T-helper 1 cell treated with Interleukin-12 subunit alpha and Interleukin-12 subunit beta and Interleukin-4 antibody, amounts not matched to agents 30 μg/mL and 1 μg/mL, for 36 hours (primary cell): ENCODE measurements around the gene ADAMTSL4.

Experiments
- H3K27ac Mint-ChIP-seq: one replicate; pipeline ENCODE4 v1.8.0; 2021; ENCODE audit warnings: mild to moderate bottlenecking, mixed read lengths
- H3K27me3 Mint-ChIP-seq: one replicate; pipeline ENCODE4 v1.8.0; 2021; ENCODE audit warnings: low read depth, mixed read lengths
- H3K36me3 Mint-ChIP-seq: one replicate; pipeline ENCODE4 v1.8.0; 2021; ENCODE audit warnings: low read depth, mixed read lengths
- H3K4me1 Mint-ChIP-seq: one replicate; pipeline ENCODE4 v1.8.0; 2021; ENCODE audit warnings: low read depth, mixed read lengths
- H3K4me3 Mint-ChIP-seq: one replicate; pipeline ENCODE4 v1.8.0; 2021; ENCODE audit warnings: mild to moderate bottlenecking, moderate library complexity, mixed read lengths
- H3K9me3 Mint-ChIP-seq: one replicate; pipeline ENCODE4 v1.8.0; 2021; ENCODE audit warnings: mixed read lengths

Gene ADAMTSL4

DNA sequence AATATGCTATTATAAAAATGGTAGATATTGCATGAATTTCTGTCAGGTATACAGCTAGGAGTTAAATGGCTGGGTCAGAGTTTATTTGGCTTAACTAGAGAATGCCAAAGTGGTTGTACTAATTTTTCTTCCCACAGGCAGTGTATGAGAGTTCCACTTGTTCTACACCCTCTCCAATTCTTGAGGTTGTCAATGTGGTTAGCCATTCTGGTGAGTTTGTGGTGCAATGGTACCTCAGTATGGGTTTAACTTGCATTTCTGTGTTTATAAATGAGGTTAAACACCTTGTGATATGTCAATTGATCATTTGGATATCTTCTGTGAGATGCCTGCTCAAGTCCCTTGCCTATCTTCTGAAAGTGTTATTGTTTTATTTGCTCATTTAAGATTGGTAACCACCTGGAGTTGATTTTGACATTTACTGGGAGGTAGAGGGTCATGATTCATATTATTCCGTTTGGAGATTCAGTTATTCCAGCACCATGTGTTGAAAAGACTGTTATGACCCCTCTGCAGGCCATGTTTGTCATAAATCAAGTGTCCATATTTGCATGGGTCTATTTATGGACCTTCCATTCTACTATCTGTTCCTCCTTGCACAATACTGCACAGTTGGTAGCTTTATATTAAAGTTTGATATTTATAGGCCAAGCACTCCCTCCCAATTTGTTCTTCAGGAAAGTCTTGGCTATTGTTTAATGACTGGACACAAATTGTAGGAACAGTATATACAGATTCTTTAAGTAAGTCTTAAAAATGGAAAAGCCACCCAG, 27.8 kb upstream of the ADAMTSL4 start:
- peaks cover 3% of the 10 kb centered on the region for H3K27me3 Mint-ChIP-seq
- peaks cover 9% of the 10 kb centered on the region for H3K4me1 Mint-ChIP-seq
- H3K9me3 Mint-ChIP-seq, result no peaks in the 10 kb centered on the region
- no peaks in the 10 kb centered on the region for H3K36me3 Mint-ChIP-seq
- H3K4me3 Mint-ChIP-seq, result no peak overlapping the region
- no peak overlapping the region for H3K27ac Mint-ChIP-seq

DNA sequence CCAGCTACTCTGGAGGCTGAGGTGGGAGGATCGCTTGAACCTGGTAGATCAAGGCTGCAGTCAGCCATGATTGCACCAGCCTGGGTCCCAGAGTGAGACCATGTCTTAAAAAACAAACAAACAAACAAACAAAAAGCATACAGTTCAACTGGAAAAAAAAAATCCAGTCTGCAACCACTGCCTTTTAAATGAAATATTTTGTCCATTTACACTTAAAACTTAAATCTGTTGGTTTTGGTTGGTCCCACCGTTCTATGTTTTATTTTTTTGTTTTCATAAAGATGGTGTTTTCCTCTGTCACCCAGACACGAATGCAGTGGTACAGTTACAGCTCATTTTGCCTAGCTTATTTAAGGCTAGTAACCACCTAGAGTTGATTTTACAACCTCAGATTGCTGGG, 23.9 kb upstream of the ADAMTSL4 start:
- H3K27ac Mint-ChIP-seq, result no peak overlapping the region
- peaks cover 4% of the 10 kb centered on the region for H3K4me1 Mint-ChIP-seq
- H3K36me3 Mint-ChIP-seq, result no peaks in the 10 kb centered on the region
- no peak overlapping the region for H3K4me3 Mint-ChIP-seq
- H3K27me3 Mint-ChIP-seq, result peaks cover 3% of the 10 kb centered on the region
- H3K9me3 Mint-ChIP-seq, result no peaks in the 10 kb centered on the region

DNA sequence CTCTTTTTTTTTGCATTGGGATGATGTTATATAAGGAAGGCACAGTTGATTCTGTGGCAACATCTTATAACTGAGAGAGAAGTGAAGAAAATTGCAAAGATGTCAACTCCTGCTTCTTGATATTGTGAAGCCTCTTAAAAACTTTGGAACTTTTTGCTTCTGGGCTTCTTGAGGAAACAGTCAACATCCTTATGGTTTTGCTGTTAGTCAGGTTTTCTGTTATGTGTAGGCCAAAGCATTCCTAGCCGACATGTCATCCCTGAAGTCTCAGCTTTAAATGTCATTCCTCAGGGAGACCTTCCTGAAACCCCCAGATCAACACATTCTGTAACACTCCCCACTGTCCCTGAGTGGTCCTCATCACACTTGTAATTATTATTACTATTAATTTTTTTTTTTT, 21.0 kb upstream of the ADAMTSL4 start:
- no peak overlapping the region for H3K27ac Mint-ChIP-seq
- H3K4me3 Mint-ChIP-seq, result no peak overlapping the region
- H3K36me3 Mint-ChIP-seq, result no peaks in the 10 kb centered on the region
- H3K9me3 Mint-ChIP-seq, result no peaks in the 10 kb centered on the region
- peaks cover 3% of the 10 kb centered on the region for H3K27me3 Mint-ChIP-seq
- H3K4me1 Mint-ChIP-seq, result peaks cover 4% of the 10 kb centered on the region

DNA sequence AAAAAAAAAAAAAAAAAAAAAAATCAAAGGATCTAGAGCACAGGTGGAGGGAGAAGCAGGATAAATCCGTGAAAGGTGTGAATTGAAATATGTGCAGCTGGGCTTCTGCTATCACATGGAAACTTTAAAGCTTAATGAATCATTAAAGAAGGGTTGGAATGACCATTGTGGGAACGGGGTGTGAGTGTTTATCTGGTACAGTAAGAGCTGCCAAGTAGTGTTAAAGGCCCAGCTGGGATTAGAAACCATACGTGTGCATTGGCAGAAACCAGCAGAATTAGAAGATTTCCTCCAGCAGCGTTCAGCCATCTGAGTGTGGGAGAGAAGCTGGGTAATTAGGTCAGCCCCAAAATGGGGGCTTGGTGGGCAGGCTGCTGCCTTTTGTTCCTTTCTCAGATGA, 20.2 kb upstream of the ADAMTSL4 start:
- Mint-ChIP-seq H3K27me3 (no peaks in the 10 kb centered on the region), H3K36me3 (no peaks in the 10 kb centered on the region), H3K4me1 (peaks cover 4% of the 10 kb centered on the region), H3K9me3 (no peaks in the 10 kb centered on the region), H3K4me3 (no peak overlapping the region), H3K27ac (no peak overlapping the region)

DNA sequence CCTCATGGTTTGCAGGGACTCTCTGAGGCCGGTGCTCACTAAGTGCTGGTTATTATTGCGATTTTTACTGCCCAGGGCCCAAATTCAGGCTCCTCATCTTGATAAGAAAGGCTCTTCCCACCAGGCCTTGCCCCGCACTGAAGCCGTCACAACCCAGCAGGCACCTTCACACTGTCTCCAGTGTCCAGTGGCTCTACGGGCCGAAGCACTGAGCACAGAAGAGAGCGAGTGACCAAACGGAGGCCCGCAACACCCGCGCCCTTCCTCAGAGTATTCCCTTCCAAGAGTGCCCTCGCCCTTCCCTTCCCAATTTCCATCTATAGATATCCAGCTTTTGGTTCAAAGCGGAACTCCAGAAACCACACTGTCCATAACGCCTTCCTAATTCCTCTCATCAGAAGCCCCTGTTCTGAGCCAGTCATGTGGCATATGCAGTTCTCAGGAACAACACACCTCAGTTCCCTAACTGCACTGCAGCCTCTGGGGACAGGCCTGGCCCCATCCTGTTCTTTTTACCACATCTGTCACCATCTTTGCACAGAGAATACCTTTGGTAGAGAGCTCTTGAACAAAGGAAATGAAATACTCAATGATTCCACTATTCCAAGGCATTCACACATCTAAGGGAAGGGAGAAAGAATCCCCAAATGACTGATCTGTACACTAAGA, 18.6 kb upstream of the ADAMTSL4 start:
- Mint-ChIP-seq H3K9me3 (no peaks in the 10 kb centered on the region), H3K27me3 (no peaks in the 10 kb centered on the region), H3K27ac (no peak overlapping the region), H3K4me1 (peaks cover 4% of the 10 kb centered on the region), H3K36me3 (no peaks in the 10 kb centered on the region), H3K4me3 (no peak overlapping the region)

DNA sequence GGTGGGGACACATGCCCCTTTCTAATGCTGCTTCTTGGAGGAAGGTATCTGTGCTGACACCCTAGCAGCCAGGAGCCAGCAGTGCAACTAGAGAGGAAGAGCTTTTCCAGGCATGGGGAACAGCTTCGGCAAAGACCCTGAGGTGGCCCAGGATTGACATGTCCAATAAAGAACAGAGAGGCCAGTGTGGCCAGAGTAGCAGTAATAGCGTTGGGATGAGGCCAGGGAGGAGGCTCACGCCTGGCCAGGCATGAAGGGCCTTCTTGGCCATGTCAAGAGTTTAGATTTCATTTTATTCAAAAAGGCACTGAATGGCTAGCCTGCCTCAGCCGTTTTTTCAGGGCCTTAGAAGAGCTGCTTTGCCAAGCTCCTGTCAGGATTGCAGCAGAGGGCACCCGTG, 16.3 kb upstream of the ADAMTSL4 start:
- no peak overlapping the region for H3K27ac Mint-ChIP-seq
- H3K36me3 Mint-ChIP-seq, result no peaks in the 10 kb centered on the region

DNA sequence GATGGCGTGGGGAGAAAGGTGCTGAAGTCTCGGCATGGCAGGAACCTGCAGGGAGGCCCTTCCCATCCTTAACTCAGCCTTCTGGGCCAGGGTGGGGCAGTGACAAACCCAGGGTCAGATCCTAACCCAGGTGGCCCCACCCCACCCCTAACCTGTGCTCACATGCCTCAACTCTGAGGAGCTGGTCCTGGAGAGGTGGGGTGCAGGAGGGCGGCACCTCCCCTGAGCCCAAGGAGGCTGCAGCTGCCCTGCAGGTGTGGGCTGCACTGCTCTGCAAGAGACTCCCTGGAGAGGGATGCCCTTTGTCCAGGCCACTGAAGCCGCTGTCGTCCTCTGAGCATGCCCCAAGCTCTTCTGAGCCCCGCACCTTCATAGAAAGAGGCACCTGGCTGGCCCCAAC, 15.2 kb upstream of the ADAMTSL4 start:
- Mint-ChIP-seq H3K4me3 (no peak overlapping the region), H3K36me3 (no peaks in the 10 kb centered on the region), H3K9me3 (no peaks in the 10 kb centered on the region), H3K4me1 (peaks cover 4% of the 10 kb centered on the region), H3K27me3 (peaks cover under 1% of the 10 kb centered on the region), H3K27ac (no peak overlapping the region)

More for the DNA sequence above, 16.3 kb upstream of the ADAMTSL4 start:
- Mint-ChIP-seq H3K4me1 (peaks cover 4% of the 10 kb centered on the region), H3K27me3 (no peaks in the 10 kb centered on the region), H3K9me3 (no peaks in the 10 kb centered on the region), H3K4me3 (no peak overlapping the region)

DNA sequence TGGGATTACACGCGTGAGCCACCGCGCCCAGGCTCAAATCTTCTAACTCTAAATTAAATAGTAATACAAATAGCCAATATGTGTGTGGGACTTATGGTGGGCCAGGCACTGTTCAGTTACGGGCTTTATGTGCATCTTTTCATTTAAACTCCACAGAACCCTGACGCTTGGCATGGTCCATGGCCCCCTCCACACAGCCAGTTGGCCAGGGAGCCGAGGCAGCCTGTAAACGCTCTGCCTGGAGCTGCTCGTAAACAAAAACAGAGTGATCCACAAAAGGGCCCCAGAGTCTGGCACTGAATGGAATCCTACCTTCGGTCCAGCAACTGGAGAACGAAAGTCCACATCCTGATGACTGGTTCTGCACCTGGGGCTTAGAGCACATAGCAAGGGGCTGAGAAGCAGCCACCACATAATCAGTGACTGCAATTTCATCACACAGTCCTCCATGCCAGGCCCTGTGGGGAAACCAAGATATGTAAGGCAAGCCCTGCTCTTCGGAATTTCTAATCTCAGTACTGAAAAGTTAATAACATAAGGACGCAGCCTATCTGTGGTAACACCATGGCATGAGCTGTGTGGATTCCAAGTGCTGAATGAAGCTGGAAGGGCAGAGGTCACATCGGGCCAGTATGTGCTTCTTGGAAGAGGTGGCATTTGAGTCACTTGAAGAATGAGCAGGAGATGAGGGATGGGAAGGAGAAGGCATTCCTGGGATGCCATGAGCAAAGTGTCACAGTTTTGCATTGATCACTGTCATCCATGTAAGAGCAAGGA, 13.5 kb upstream of the ADAMTSL4 start:
- Mint-ChIP-seq H3K27me3 (peaks cover 6% of the 10 kb centered on the region), H3K27ac (no peak overlapping the region), H3K4me3 (no peak overlapping the region), H3K9me3 (no peaks in the 10 kb centered on the region), H3K36me3 (no peaks in the 10 kb centered on the region), H3K4me1 (peaks cover 4% of the 10 kb centered on the region)

DNA sequence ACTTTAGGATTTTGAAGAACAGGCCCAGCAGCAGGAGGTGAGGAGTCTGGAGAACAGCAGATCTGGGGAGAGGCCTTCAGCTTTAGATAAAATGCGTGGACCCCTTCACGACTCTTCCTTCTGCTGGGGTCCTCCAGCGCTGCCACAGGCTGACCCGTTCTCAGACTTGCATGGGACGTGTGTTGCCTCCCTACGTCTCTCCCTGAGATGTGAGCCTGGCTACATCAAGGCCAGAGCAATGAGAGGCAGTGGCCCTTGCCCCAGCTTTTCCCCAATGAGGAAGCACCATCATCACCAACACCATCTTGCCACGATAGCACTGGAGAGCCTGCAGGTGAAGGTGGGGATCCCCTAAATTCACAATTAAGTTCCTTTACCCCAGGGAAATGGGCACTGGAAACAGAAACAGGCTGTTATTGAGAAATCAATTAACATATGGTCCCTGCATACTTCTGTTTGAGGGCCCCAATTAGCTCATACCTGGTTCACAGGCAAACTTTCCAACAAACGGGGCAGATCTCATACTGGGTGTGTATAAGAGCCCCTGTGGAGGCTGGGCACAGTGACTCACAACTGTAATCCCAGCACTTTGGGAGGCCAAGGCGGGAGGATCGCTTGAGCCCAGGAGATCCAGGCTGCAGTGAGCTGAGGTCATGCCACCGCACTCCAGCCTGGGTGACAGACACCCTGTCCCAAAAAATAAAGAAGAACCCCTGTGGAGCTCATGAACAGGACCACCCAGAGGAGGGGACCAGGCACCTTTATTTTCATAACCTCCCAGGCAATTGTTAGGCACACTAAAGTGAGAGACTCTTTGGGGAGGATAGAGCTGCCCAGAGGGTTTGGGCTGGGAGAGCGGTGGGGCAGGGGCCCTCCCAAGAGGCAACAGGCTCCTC, 12.1 kb upstream of the ADAMTSL4 start:
- H3K9me3 Mint-ChIP-seq, result no peaks in the 10 kb centered on the region
- H3K36me3 Mint-ChIP-seq, result no peaks in the 10 kb centered on the region
- peaks cover 6% of the 10 kb centered on the region for H3K27me3 Mint-ChIP-seq
- no peak overlapping the region for H3K27ac Mint-ChIP-seq
- peaks cover 4% of the 10 kb centered on the region for H3K4me1 Mint-ChIP-seq
- no peak overlapping the region for H3K4me3 Mint-ChIP-seq

DNA sequence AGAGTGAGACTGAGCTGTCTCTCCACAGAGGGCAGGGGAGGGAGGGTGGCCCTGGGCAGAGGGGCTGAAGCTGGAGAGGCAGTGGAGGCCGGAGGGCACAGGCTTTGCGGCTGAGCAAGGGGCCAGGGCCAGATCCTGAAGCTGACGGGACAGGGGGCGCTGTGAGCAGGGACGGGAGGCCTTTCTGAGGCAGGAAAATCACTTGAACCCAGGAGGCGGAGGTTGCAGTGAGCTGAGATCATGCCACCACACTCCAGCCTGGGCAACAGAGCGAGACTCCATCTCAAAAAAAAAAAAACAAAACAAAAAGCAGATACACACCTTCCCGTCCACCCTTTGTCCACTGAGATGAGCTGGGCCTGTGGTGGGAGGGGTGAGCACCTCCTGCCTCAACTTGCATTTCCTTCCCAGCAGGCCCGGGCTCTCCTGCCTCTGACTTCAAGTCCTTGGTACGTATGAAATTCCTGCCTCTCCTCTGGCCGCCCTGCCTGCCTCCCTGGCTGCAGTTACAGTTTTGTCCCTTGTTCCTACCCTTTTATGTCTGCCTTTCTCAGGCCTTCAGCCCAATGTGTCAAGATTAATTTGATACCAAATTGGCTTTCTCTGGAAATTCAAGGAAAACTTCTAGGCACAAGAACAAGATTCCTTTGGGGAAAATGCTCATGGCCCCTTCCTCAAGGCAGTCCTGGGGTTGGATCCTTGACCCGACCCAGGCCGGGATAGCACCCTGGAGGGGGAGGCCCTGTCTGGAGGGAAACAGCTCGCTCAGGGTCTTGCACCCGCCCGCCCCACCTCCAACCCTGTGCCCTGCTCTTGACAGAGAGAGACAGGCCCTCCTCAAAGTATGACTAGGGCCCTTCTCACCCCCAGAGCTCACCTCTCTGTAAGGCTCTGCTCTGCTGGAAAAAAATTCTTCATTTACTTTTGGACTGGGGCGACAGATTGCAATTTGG, 11.2 kb upstream of the ADAMTSL4 start:
- Mint-ChIP-seq H3K36me3 (no peaks in the 10 kb centered on the region), H3K27ac (no peak overlapping the region), H3K4me1 (no peaks in the 10 kb centered on the region), H3K4me3 (no peak overlapping the region), H3K9me3 (no peaks in the 10 kb centered on the region), H3K27me3 (peaks cover 6% of the 10 kb centered on the region)

DNA sequence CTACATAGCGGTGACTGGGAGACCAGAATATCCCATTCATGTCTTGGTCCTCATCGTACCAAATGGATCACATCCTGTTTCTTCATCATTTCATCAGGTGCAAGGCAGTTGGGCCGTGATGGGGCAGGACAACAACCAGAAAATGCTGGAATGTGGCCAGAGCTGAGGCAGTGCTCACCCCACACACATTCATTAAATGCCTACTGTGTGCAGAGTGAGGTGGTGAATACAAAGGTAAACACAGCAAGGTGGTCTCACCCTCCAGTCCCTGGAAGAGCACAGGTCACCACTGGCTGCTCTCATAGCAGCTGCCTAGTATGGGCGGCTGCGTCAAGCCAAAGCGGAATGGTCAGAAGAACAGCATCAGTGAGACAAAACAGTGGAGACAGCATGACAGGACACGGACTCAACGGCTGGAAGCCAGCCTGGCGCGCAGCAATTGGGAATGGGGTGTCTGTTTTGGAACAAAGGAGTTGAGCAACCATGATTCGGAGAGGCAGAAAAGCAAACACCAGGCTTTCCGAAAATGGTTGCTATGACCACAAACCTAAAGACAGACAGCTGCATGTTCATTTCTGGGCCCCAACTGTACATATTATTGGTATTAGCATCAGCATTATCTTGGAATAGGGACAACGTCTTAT, 5.6 kb upstream of the ADAMTSL4 start:
- Mint-ChIP-seq H3K27me3 (peaks cover 22% of the 10 kb centered on the region), H3K36me3 (no peaks in the 10 kb centered on the region), H3K4me1 (peaks cover 3% of the 10 kb centered on the region), H3K4me3 (no peak overlapping the region), H3K27ac (no peak overlapping the region), H3K9me3 (no peaks in the 10 kb centered on the region)

DNA sequence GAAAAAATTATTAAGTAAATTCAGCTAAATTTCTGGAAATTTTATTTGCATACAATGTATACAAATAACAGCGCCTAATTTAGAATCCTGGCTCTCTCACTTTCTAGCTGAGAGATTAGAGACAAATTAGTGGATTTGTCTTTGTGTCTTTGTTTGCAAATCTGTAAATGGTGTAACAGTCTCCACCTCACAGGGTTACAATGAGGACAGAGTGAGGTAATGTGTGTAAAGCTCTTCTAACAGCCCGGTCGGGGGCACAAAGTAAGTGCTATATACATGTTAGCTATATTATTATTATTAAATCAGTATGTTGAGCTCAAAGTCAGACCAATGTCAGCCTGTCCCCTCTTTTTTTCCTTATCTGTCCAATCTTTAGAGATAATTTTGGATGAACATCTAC, 5.0 kb upstream of the ADAMTSL4 start:
- Mint-ChIP-seq H3K36me3 (no peaks in the 10 kb centered on the region), H3K27me3 (peaks cover 20% of the 10 kb centered on the region), H3K27ac (no peak overlapping the region), H3K4me3 (no peak overlapping the region), H3K4me1 (peaks cover 4% of the 10 kb centered on the region), H3K9me3 (no peaks in the 10 kb centered on the region)

DNA sequence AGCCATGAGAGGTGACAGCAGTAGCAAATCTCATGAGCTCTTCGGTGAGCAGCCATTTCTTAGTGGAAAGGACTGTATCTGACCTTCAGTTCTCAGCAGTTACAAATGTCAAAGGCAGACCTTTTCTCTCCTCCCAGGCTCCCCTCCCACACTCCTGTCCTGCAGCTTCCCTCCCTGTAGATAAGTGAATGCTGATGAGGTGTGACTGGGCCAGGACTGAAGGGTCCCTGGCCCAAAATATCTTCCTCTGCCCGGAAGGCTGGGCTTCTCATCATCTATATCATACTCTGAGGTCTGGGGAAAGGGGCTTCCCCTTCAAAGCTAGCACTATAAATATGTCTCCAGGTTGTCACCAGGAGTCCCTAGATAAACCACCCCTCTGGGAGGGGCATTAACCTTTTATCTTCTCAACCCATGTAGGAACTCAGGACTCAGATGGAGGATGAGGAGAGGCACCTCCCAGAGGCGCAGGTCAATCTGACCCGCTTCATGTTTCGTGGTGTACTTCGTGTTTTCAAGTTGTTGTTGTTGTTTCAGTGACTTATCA, 3.6 kb upstream of the ADAMTSL4 start:
- peaks cover 5% of the 10 kb centered on the region for H3K4me1 Mint-ChIP-seq
- no peak overlapping the region for H3K27ac Mint-ChIP-seq
- no peaks in the 10 kb centered on the region for H3K9me3 Mint-ChIP-seq
- H3K27me3 Mint-ChIP-seq, result peaks cover 24% of the 10 kb centered on the region
- no peak overlapping the region for H3K4me3 Mint-ChIP-seq
- no peaks in the 10 kb centered on the region for H3K36me3 Mint-ChIP-seq
